ENCODE data around the gene LAS1L. TPM values are rescaled to one million over a fixed set of nuclear protein-coding genes. Genes with fewer than 3 reads are reported as not detected.
"Not testable (repeated sequence)": the region's sequence is repeated elsewhere in the genome, so short reads cannot be mapped to it uniquely, and the experiment has no call there.

LAS1L gene
- total RNA-seq, 3 donors from 2014 or later, result 17.2 to 31.1 (median 23.6) TPM

GRCh38 chrX:65524139-65524538, 10.4 kb downstream of the LAS1L start:
- intact Hi-C loops (cut with DNase I, micrococcal nuclease), result no loop called here
- TF ChIP-seq CTCF (IDR thresholded peaks at IDR 0.05), result no peak
- H3K4me3 ChIP-seq, result no peak overlapping the region
- no peaks in the 10 kb centered on the region for H3K36me3 ChIP-seq (ENCODE audit: low read depth)
- DNase-seq (no peak), ATAC-seq (no peak)
- no peaks in the 10 kb centered on the region for H3K4me1 ChIP-seq (ENCODE audit: low read depth)
- H3K9me3 ChIP-seq, result no peaks in the 10 kb centered on the region

- no peaks in the 10 kb centered on the region for H3K9me3 ChIP-seq
- no peaks in the 10 kb centered on the region for H3K4me1 ChIP-seq (ENCODE audit: low read depth)
- intact Hi-C loops (cut with DNase I, micrococcal nuclease), result no loop called here
- ATAC-seq (no peak), DNase-seq (no peak)
- TF ChIP-seq CTCF (IDR thresholded peaks at IDR 0.05), result no peak
- H3K4me3 ChIP-seq, result no peak overlapping the region
- H3K36me3 ChIP-seq (ENCODE audit: low read depth), result no peaks in the 10 kb centered on the region
These were observed 11.7 kb downstream of the LAS1L start for GRCh38 chrX:65522739-65523372.

GRCh38 chrX:65519530-65519929, 15.1 kb downstream of the LAS1L start:
- ATAC-seq; H3K4me1 ChIP-seq (ENCODE audit: low read depth); H3K9me3 ChIP-seq; intact Hi-C loops (cut with DNase I, micrococcal nuclease); H3K36me3 ChIP-seq (ENCODE audit: low read depth); H3K4me3 ChIP-seq; DNase-seq: not testable (repeated sequence)

GRCh38 chrX:65518980-65519379, 15.6 kb downstream of the LAS1L start:
- ATAC-seq, result peak; percentile 37
- intact Hi-C loops (cut with DNase I, micrococcal nuclease); H3K4me3 ChIP-seq; H3K9me3 ChIP-seq; H3K36me3 ChIP-seq (ENCODE audit: low read depth); DNase-seq; H3K4me1 ChIP-seq (ENCODE audit: low read depth): not testable (repeated sequence)

- intact Hi-C loops (cut with DNase I, micrococcal nuclease), result no loop called here
- H3K9me3 ChIP-seq, result no peaks in the 10 kb centered on the region
- TF ChIP-seq CTCF (IDR thresholded peaks at IDR 0.05), result no peak
- no peak overlapping the region for H3K4me3 ChIP-seq
- H3K36me3 ChIP-seq (ENCODE audit: low read depth), result no peaks in the 10 kb centered on the region
- DNase-seq (no peak), ATAC-seq (no peak)
- no peaks in the 10 kb centered on the region for H3K4me1 ChIP-seq (ENCODE audit: low read depth)
These were observed 16.7 kb downstream of the LAS1L start for GRCh38 chrX:65517923-65518322.

GRCh38 chrX:65516756-65517155, 17.8 kb downstream of the LAS1L start:
- intact Hi-C loops (cut with DNase I, micrococcal nuclease), result no loop called here
- Histone ChIP-seq H3K4me1 (ENCODE audit: low read depth) (no peaks in the 10 kb centered on the region), H3K9me3 (no peaks in the 10 kb centered on the region), H3K36me3 (ENCODE audit: low read depth) (no peaks in the 10 kb centered on the region), H3K4me3 (no peak overlapping the region)
- no peak for TF ChIP-seq CTCF (IDR thresholded peaks at IDR 0.05)
- no peak for DNase-seq
- no peak for ATAC-seq

GRCh38 chrX:65513610-65514009, 21.0 kb downstream of the LAS1L start:
- no peak for DNase-seq
- ATAC-seq, result no peak

More at GRCh38 chrX:65513610-65514009, 21.0 kb downstream of the LAS1L start:
- Histone ChIP-seq H3K9me3 (no peaks in the 10 kb centered on the region), H3K4me3 (no peak overlapping the region), H3K4me1 (ENCODE audit: low read depth) (no peaks in the 10 kb centered on the region), H3K36me3 (ENCODE audit: low read depth) (no peaks in the 10 kb centered on the region)
- intact Hi-C loops (cut with DNase I, micrococcal nuclease), result no loop called here
- no peak for TF ChIP-seq CTCF (IDR thresholded peaks at IDR 0.05)
